Hematopoietic multipotent progenitor cell treated with erythropoietin and hydrocortisone succinate and interleukin-3 and kit ligand, for 17 days (in vitro differentiated cells): ENCODE measurements around the gene C7orf57.

Experiments
- DNase-seq: peaks from one replicate; pipeline ENCODE4 v3.0.0-alpha.2; 2015; ENCODE audit warnings: low spot score

The C7orf57 gene

GRCh38 chr7:48085433-48085791, 50.1 kb downstream of the C7orf57 start:
- no peak for DNase-seq

GRCh38 chr7:48085942-48086341, 50.6 kb downstream of the C7orf57 start:
- DNase-seq, result no peak

GRCh38 chr7:48087349-48087748, 52.0 kb downstream of the C7orf57 start:
- DNase-seq, result no peak

GRCh38 chr7:48088559-48089045, 53.3 kb downstream of the C7orf57 start:
- DNase-seq, result no peak

GRCh38 chr7:48089046-48090003, 54.0 kb downstream of the C7orf57 start, which contains the start of gene UPP1:
TSS of gene UPP1 (plus strand) at chr7:48089265. CDS start at chr7:48094784, 5,519 bp downstream.
- no peak for DNase-seq

- no peak for DNase-seq
Observed at GRCh38 chr7:48090095-48090805, 54.9 kb downstream of the C7orf57 start.

- DNase-seq, result no peak
Observed at GRCh38 chr7:48091506-48092433, 56.4 kb downstream of the C7orf57 start.

- no peak for DNase-seq
Observed at GRCh38 chr7:48094861-48095293, 59.5 kb downstream of the C7orf57 start.

GRCh38 chr7:48096273-48096672, 60.9 kb downstream of the C7orf57 start:
- no peak for DNase-seq

- no peak for DNase-seq
Observed at GRCh38 chr7:48097521-48098231, 62.3 kb downstream of the C7orf57 start.

GRCh38 chr7:48098846-48099245, 63.5 kb downstream of the C7orf57 start:
- no peak for DNase-seq

GRCh38 chr7:48099781-48100180, 64.4 kb downstream of the C7orf57 start:
- no peak for DNase-seq

GRCh38 chr7:48101352-48101751, 66.0 kb downstream of the C7orf57 start:
- DNase-seq, result no peak

GRCh38 chr7:48101968-48102367, 66.6 kb downstream of the C7orf57 start:
- no peak for DNase-seq

- no peak for DNase-seq
Observed at GRCh38 chr7:48102530-48102929, 67.2 kb downstream of the C7orf57 start.

GRCh38 chr7:48105045-48105444, 69.7 kb downstream of the C7orf57 start:
- no peak for DNase-seq

- DNase-seq, result no peak
Observed at GRCh38 chr7:48106906-48107659, 71.7 kb downstream of the C7orf57 start.

- no peak for DNase-seq
Observed at GRCh38 chr7:48107926-48108472, 72.7 kb downstream of the C7orf57 start.

GRCh38 chr7:48108959-48109847, 73.9 kb downstream of the C7orf57 start:
- DNase-seq, result no peak
